Neuron (in vitro differentiated cells): ENCODE results near the gene CDH13.

Source experiments
- H2AFZ ChIP-seq: one replicate; pipeline ENCODE4 v1.6.1; 2013; ENCODE audit warnings: low read depth, mild to moderate bottlenecking, inconsistent platforms, low read length, moderate library complexity
- H3K27me3 ChIP-seq: one replicate; pipeline ENCODE4 v1.6.1; 2013; ENCODE audit warnings: low read length; ENCODE audit not compliant: insufficient read depth
- H3K36me3 ChIP-seq: one replicate; pipeline ENCODE4 v1.6.1; 2013; ENCODE audit warnings: low read length; ENCODE audit not compliant: insufficient read depth
- H3K4me1 ChIP-seq: one replicate; pipeline ENCODE4 v1.6.1; 2013; ENCODE audit warnings: low read length; ENCODE audit not compliant: insufficient read depth
- H3K4me3 ChIP-seq: 2 replicates; pipeline ENCODE4 v1.5.1; 2013; ENCODE audit warnings: mild to moderate bottlenecking, low read length, moderate library complexity
- H3K9me3 ChIP-seq: one replicate; pipeline ENCODE4 v1.6.1; 2013; ENCODE audit warnings: low read length

CDH13 gene

GRCh38 chr16:83592778-83593177, 966.0 kb downstream of the CDH13 start:
- no peak overlapping the region for H2AFZ ChIP-seq
- H3K27me3 ChIP-seq: no peaks in the 10 kb centered on the region
- H3K4me3 ChIP-seq: no peak overlapping the region
- no peaks in the 10 kb centered on the region for H3K36me3 ChIP-seq
- H3K4me1 ChIP-seq: no peaks in the 10 kb centered on the region
- H3K9me3 ChIP-seq: no peaks in the 10 kb centered on the region

DNA sequence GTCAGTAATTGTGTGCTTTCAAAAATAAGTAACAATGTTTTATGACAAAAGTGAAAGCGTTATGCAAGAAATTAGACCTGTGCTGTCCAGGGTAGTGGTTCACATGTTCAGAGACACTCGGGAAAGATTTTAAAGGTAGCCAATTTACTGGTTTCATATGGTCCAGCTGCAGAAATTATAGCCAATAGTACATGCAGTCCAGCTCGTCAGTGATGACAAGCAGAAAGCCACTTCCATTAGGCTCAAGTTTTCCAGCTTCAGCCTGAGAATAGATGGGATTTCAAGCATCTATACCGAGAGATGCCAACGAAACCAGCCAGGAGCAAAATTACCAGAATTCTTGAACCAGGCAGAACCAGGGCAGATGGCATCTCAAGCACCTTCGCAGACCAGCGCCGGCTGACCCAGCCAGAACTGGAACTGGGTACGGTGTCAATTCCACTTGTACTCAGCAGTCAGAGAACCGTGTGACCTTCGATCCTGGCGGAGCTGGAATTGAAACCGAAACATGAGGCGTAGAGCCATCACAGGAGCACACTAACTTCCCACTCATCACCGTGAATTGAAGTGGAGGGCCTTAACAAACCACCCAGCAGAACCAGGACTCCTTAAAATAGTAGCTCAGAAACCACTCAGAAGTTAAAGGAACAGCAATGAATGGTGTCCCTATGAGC, 973.2 kb downstream of the CDH13 start:
- no peaks in the 10 kb centered on the region for H3K36me3 ChIP-seq
- no peaks in the 10 kb centered on the region for H3K9me3 ChIP-seq
- no peaks in the 10 kb centered on the region for H3K27me3 ChIP-seq
- H3K4me1 ChIP-seq: no peaks in the 10 kb centered on the region
- no peak overlapping the region for H2AFZ ChIP-seq
- no peak overlapping the region for H3K4me3 ChIP-seq

DNA sequence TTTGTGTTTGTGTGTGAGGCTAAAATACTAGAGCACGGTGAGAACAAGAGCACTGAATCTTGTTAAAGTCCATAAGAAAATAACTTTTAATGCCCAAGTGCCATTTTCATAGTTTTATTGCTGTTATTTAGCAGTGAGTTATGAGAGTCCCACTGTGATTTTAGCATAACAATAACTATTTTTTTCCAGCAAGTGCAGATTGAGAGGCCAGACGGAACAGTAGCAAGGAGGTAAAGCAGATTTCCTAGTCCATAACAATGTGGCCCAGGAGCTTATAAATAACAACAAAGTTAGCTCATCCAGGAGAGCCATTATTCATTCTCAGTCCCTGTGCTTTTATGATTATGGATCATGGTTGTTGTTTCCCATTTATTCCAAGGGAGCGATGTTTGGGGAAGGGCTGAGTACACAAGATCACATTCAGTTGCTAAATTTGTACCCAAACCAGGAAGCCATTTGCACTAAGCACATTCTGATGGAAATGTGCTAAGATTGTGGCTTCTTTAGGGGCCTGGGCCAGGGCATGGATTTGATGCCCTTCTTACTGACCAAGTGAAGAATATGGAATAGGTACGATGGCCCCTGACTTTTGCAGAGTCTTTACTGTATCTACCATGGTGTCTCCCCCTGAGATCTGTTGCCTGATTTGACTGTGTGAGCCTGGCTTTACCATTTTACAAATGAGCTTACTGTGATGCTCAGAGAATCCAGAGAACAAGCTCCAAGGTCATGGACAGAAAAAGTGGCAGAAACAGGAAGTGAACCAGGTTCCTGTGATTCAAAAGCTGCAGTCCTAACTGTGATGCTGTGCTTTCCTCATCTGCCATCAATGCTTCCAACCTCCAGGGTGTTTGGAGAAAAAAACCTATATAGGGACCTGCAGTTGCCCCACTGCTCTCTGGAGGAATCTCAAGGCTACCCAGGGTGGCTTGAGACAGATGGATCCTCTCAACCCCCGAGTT, 976.3 kb downstream of the CDH13 start:
- Histone ChIP-seq H3K9me3 (no peaks in the 10 kb centered on the region), H2AFZ (no peak overlapping the region), H3K4me3 (no peak overlapping the region), H3K36me3 (no peaks in the 10 kb centered on the region), H3K27me3 (no peaks in the 10 kb centered on the region), H3K4me1 (no peaks in the 10 kb centered on the region)

DNA sequence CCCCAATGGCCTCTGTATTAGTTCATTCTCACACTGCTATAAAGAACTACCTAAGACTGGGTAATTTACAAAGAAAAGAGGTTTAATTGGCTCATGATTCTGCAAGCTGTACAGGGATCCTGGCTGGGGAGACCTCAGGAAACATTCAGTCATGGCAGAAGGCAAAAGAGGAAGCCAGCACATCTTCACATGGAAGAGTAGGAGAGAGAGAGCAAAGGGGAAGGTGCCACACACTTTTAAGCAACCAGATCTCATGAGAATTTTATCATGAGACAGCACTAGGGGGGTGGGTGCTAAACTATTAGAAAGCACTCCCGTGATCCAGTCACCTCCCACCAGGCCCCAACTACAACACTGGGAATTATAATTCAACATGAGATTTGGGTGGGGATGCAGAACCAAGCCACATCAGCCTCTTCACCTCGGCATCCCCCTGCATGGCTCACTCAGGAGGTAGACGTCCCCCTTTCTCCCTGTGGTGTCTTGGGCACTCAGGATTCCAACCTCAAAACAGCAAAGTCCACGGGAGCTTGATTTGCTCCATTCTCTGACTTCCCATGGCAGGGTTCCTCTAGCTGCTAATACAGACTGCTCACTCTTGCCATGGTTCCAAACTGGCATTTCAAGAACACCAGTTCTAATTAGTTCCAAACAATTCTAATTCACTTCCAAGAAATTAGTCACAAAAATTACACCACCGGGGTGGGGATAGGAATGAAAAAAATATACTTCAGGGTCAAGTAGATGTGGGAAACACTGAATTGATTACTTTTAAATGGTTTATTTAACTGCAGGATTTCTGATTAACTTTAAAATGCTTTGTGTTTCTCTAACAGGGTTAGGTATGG, 977.2 kb downstream of the CDH13 start:
- no peaks in the 10 kb centered on the region for H3K36me3 ChIP-seq
- H3K4me3 ChIP-seq: no peak overlapping the region
- H2AFZ ChIP-seq: no peak overlapping the region
- no peaks in the 10 kb centered on the region for H3K27me3 ChIP-seq
- no peaks in the 10 kb centered on the region for H3K4me1 ChIP-seq
- no peaks in the 10 kb centered on the region for H3K9me3 ChIP-seq

DNA sequence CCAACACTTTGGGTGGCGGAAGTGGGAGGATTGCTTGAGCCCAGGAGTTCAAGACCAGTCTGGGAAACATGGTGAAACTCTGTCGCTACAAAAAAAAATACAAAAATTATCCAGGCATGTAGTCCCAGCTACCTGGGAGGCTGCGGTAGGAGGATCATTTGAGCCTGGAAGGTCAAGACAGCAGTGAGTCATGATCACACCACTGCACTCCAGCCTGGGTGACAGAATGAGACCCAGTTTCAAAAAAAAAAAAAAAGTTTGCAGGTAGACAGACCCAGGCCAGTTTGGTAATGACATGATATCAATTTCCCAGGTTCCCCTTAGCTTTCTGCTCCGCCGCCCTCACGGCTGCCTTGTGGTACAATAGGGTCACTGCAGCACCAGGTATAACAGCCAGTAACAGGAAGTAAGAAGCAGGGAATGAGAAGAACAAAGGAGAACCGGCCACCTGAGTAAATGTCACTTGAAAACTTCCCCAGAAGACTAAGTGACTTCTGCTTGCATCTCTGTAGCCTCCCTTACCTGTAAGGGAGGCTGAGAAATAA, 979.8 kb downstream of the CDH13 start:
- Histone ChIP-seq H3K9me3 (no peaks in the 10 kb centered on the region), H3K4me3 (no peak overlapping the region), H3K27me3 (no peaks in the 10 kb centered on the region), H2AFZ (no peak overlapping the region), H3K4me1 (no peaks in the 10 kb centered on the region), H3K36me3 (no peaks in the 10 kb centered on the region)

DNA sequence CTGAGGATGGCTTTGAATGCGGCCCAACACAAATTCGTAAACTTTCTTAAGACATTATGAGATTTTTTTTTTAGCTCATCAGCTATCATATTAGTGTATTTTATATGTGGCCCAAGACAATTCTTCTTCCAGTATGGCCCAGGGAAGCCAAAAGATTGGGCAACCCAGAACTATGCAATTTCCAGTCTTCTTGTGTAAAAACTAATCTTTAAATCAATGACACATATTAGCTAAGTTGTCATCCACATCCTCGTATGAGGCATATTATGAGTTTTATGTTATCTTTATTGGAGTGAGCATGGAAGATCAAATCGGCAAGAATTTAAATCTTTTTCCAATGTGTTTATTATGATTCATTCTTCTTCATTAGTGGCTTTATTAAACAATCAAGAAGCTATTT, 982.4 kb downstream of the CDH13 start:
- H3K36me3 ChIP-seq: no peaks in the 10 kb centered on the region
- H3K9me3 ChIP-seq: no peaks in the 10 kb centered on the region
- H3K4me1 ChIP-seq: no peaks in the 10 kb centered on the region
- no peak overlapping the region for H3K4me3 ChIP-seq
- H3K27me3 ChIP-seq: no peaks in the 10 kb centered on the region
- no peak overlapping the region for H2AFZ ChIP-seq

GRCh38 chr16:83615141-83615952, 988.6 kb downstream of the CDH13 start:
- H3K4me1 ChIP-seq: no peaks in the 10 kb centered on the region
- no peak overlapping the region for H2AFZ ChIP-seq
- H3K27me3 ChIP-seq: no peaks in the 10 kb centered on the region

DNA sequence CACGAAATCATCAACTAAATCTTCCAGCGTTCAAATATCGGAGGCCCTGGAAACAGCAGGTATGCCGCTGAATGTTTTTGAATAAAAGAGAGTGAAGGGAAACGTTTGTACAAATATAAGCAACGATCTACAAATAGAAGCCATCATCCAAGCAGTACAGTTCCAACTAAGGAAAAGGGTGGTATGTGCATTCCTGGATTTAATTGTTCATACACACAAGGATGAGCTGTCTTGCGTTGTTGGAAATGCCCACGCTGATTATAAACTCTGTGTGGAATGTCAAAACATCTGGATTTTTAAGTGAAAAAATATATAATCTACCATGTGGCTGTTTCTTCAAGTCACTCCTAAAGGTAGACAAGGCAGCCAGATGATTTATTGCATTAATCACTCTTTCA, 989.2 kb downstream of the CDH13 start:
- Histone ChIP-seq H3K9me3 (no peaks in the 10 kb centered on the region), H3K36me3 (no peaks in the 10 kb centered on the region), H3K4me1 (no peaks in the 10 kb centered on the region), H3K27me3 (no peaks in the 10 kb centered on the region), H2AFZ (no peak overlapping the region), H3K4me3 (no peak overlapping the region)

More at GRCh38 chr16:83615141-83615952, 988.6 kb downstream of the CDH13 start:
- Histone ChIP-seq H3K4me3 (no peak overlapping the region), H3K36me3 (no peaks in the 10 kb centered on the region), H3K9me3 (no peaks in the 10 kb centered on the region)

GRCh38 chr16:83619381-83620150, 992.8 kb downstream of the CDH13 start:
- no peak overlapping the region for H2AFZ ChIP-seq
- H3K27me3 ChIP-seq: no peaks in the 10 kb centered on the region
- peaks cover under 1% of the 10 kb centered on the region for H3K4me1 ChIP-seq
- no peaks in the 10 kb centered on the region for H3K9me3 ChIP-seq
- H3K36me3 ChIP-seq: no peaks in the 10 kb centered on the region
- no peak overlapping the region for H3K4me3 ChIP-seq

DNA sequence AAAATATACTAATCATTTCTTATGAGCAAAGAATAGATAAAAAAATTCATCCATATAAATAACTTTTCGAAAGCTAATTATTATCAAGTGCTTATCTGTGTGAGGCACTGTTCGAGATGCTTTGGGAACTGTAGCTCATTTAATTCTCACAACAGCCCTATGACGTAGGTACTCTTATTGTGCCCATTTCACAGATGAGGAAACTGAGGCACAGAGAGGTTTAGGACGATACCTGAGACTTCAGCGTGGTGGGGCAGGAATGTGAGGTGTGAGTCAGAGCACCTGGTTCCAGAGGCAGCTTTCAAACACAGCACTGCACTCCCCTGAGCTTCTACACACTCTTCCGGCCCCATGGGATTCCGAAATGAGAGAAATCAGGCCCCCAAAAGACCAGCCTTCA, 995.2 kb downstream of the CDH13 start:
- Histone ChIP-seq H3K4me1 (peaks cover 6% of the 10 kb centered on the region), H3K9me3 (no peaks in the 10 kb centered on the region), H3K4me3 (no peak overlapping the region), H3K36me3 (no peaks in the 10 kb centered on the region), H2AFZ (no peak overlapping the region), H3K27me3 (no peaks in the 10 kb centered on the region)

DNA sequence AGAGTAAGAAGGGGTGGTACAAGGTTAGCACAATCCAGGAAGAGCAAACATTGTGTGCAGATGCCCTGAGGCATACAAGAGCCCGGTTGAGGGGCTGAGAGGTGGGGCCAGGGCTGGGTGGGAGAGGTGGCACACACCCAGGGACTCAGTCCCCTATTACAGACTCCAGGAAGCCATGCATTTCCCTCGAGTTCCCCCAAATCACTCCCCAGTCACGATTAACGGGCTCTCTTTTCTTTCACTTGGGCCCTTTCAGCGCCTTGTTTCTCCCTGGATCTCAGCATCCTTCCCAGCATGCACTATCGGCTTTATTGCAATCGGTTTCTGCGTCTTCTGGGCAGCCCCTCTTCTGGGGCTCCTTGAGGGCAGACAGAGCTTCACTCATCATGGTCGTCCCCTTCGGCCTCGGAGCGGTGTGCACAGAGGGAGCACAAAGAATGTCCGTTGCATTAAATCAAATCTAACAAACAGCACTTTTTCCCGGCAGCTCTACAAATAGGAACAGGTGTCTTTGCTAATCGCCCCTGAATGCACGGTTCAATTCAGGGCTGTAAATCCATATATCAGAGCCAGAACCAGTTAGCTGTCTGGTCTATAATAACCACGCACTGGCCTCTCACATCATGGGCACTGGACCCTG, 996.4 kb downstream of the CDH13 start:
- no peaks in the 10 kb centered on the region for H3K9me3 ChIP-seq
- no peak overlapping the region for H2AFZ ChIP-seq
- no peaks in the 10 kb centered on the region for H3K36me3 ChIP-seq
- H3K4me1 ChIP-seq: peaks cover 6% of the 10 kb centered on the region
- no peaks in the 10 kb centered on the region for H3K27me3 ChIP-seq
- no peak overlapping the region for H3K4me3 ChIP-seq
